Thoracic aorta (tissue), 2 donors: ENCODE results near the gene LCT. TPM values are rescaled to one million over a fixed set of nuclear protein-coding genes. Genes with fewer than 3 reads are reported as not detected.
"Not testable (repeated sequence)": the region's sequence is repeated elsewhere in the genome, so short reads cannot be mapped to it uniquely, and the experiment has no call there.

Experiments
- ATAC-seq: fragments of 150-250 bp; one replicate; pipeline ENCODE4 v1.8.0; 2017; ENCODE audit warnings: low read depth; ENCODE audit not compliant: insufficient number of reproducible peaks, low FRiP score
- DNase-seq: peaks from one replicate; pipeline ENCODE4 v3.0.0-alpha.2; 2020; ENCODE audit warnings: low spot score
- H3K27ac ChIP-seq, 2 donors: fragments of 200-600 bp; sonication (generic); 1 replicate in 1 of 2; 2 replicates in 1 of 2; pipeline ENCODE4 v1.5.1; 2016; ENCODE audit warnings: mild to moderate bottlenecking in 2 of 2, moderate library complexity in 2 of 2
- H3K27me3 ChIP-seq: fragments of 200-600 bp; sonication (generic); replicated peaks from 2 replicates; pipeline ENCODE4 v1.6.0; 2016; ENCODE audit warnings: mild to moderate bottlenecking; ENCODE audit not compliant: insufficient read depth
- H3K36me3 ChIP-seq: fragments of 200-600 bp; sonication (generic); one replicate; pipeline ENCODE4 v1.5.1; 2016
- H3K4me1 ChIP-seq, 2 donors: fragments of 200-600 bp; sonication (generic); 1 replicate in 1 of 2; 2 replicates in 1 of 2; pipeline versions ENCODE4 v1.5.1 to v1.6.0; 2016; ENCODE audit warnings: low read depth in 2 of 2, mild to moderate bottlenecking in 1 of 2; ENCODE audit not compliant: control insufficient read depth in 1 of 2
- H3K4me3 ChIP-seq: fragments of 200-600 bp; sonication (generic); 2 replicates; pipeline ENCODE4 v1.5.1; 2016; ENCODE audit warnings: mild to moderate bottlenecking
- H3K9me3 ChIP-seq: fragments of 200-600 bp; sonication (generic); 2 replicates; pipeline ENCODE4 v1.5.1; 2016
- CTCF ChIP-seq: fragments of 200-600 bp; sonication (generic); IDR thresholded peaks from one replicate; pipeline ENCODE4 v1.5.1; 2019; ENCODE audit warnings: antibody characterized with exemption
- total RNA-seq, 2 donors: library from RNA; depleted of rRNA; stranded (reverse); fragments of >200 nt; gene quantifications; one replicate each; pipeline versions ENCODE4 v1.1.0 to v1.2.3, GENCODE V29; 2016

LCT gene
- total RNA-seq, 2 donors from 2014 or later: 0.28 TPM; not detected in 1

GRCh38 chr2:135798275-135798705 lies 38.7 kb downstream of the LCT start:
- DNase-seq (no peak), ATAC-seq (no peak)
- no peaks in the 10 kb centered on the region for H3K4me1 ChIP-seq
- no peaks in the 10 kb centered on the region for H3K36me3 ChIP-seq
- TF ChIP-seq CTCF: no peak
- H3K27me3 ChIP-seq: no peaks in the 10 kb centered on the region
- H3K4me3 ChIP-seq: no peak overlapping the region
- H3K9me3 ChIP-seq: no peaks in the 10 kb centered on the region
- H3K27ac ChIP-seq: no peak overlapping the region

GRCh38 chr2:135797497-135798274 lies 39.3 kb downstream of the LCT start:
- H3K4me3 ChIP-seq: no peak overlapping the region

GRCh38 chr2:135796606-135797005 lies 40.4 kb downstream of the LCT start:
- H3K36me3 ChIP-seq: no peaks in the 10 kb centered on the region
- no peaks in the 10 kb centered on the region for H3K27me3 ChIP-seq
- no peak overlapping the region for H3K27ac ChIP-seq
- H3K4me3 ChIP-seq: no peak overlapping the region
- TF ChIP-seq CTCF: no peak
- no peaks in the 10 kb centered on the region for H3K9me3 ChIP-seq
- no peak for ATAC-seq
- no peak for DNase-seq
- H3K4me1 ChIP-seq: no peaks in the 10 kb centered on the region

More at GRCh38 chr2:135797497-135798274, 39.3 kb downstream of the LCT start:
- H3K27ac ChIP-seq: no peak overlapping the region
- no peaks in the 10 kb centered on the region for H3K9me3 ChIP-seq
- ATAC-seq (no peak), DNase-seq (peak; percentile 29)
- H3K4me1 ChIP-seq: no peaks in the 10 kb centered on the region
- no peaks in the 10 kb centered on the region for H3K36me3 ChIP-seq
- H3K27me3 ChIP-seq: no peaks in the 10 kb centered on the region
- TF ChIP-seq CTCF: peak; percentile 80

- not testable (repeated sequence) for H3K36me3 ChIP-seq, H3K9me3 ChIP-seq, H3K4me1 ChIP-seq, H3K27ac ChIP-seq, H3K27me3 ChIP-seq, H3K4me3 ChIP-seq, ATAC-seq, DNase-seq
Observed at GRCh38 chr2:135795641-135796040, 41.3 kb downstream of the LCT start.

- Histone ChIP-seq H3K4me1 (no peaks in the 10 kb centered on the region), H3K27ac (no peak overlapping the region), H3K27me3 (no peaks in the 10 kb centered on the region), H3K9me3 (no peaks in the 10 kb centered on the region), H3K36me3 (no peaks in the 10 kb centered on the region), H3K4me3 (no peak overlapping the region)
- DNase-seq (no peak), ATAC-seq (no peak)
- TF ChIP-seq CTCF: no peak
Observed at GRCh38 chr2:135792401-135793150, 44.4 kb downstream of the LCT start.
